ENCODE measurements around the gene NUP210. TPM values are rescaled to one million over a fixed set of nuclear protein-coding genes. Genes with fewer than 3 reads are reported as not detected.

Gene NUP210
- polyA plus RNA-seq, 1 donor, result 8.7 TPM

- DNase-seq (ENCODE audit: low read depth), result no peak
Observed at GRCh38 chr3:13323822-13324221, 96.3 kb downstream of the NUP210 start.

DNA sequence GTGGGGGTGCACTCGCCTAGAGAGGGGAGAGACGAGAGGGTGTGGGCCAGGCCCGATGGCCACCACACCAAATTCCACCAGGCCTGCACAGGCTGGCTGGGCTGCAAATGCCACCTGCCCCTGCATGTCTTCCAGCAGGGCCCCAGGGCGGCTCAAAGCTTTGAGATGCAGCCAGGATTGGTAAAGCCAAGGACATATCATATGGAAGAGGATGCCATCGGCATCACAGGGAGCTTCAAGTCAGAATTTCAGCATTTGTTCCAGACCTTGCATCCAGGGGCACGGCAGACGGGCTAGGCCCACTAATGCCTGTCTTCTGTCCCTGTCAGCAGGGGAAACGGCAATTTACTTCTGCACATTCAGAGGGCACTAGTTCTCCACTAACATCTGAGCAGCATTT, 97.8 kb downstream of the NUP210 start:
- DNase-seq (ENCODE audit: low read depth), result no peak

DNA sequence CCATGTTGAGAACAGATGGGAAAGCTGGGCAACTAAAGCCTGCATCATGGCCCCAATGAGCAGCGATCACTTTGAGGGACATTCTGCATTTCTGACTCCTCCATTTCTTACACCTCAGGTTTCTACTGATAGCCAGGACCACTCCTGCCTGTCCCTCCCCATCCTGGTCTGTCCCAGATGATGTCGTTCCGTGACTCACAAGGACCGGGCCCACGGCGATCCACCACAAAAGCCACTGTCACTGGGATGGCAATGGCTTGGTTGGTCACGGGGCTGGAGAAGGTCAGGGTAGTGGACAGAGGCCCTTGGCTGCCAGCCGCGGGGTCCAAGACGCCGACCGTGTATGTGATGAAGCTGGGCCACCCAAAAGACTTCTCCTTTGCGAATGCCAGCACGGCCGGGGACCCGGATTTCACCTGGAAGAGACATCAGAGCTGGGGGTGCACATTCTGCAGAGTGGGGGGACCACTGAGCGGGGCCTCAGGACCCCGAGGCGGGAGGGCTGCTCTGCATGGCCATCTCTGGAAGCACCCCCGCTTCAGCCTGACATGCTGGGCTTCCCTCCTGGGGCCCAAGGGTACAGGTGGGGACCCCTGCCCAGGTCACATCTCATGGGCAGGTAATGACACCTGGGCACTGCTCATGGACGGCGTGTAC, 100.4 kb downstream of the NUP210 start:
- DNase-seq (ENCODE audit: low read depth), result no peak

DNA sequence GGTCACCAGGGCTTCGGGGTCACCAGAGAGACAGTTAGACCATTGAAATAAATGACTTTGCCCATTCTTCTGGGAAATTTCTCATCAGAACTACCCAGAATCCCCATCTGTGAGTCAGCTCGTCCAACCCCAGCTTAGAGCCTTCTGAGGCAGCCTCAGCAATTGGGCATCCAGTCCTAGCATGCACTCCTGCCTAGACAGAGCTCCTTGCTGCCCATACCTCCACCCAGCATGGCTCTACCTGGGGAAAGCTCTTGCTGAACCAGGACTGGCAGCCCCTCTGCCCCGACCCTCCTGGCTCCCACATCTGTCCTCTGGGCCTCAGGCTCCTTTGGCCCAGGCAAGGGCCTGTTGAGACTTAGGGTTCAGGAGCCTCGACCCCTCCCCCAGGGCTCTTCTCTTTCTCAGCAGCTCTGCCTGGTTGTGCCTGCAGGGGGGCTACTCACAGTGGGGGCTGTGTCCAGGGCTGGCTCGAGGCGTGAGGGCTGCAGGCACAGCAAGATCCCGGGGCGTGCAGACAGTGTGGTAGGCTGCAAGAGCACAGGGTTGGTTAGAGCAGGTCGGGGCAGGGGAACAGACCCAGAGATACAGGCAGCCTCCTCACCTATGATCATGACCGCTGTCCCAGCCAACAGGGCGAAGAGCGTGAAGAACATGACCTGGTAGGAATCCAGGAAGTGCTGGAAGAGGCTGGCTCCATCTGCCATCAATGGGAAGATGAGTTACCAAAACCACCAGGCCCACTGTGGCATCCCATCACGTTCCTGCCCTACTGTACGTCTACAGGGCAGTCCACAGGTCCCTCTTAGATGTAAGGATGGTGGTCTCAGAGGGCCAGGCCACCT, 101.3 kb downstream of the NUP210 start:
- no peak for DNase-seq (ENCODE audit: low read depth)

- DNase-seq (ENCODE audit: low read depth), result no peak
Observed at GRCh38 chr3:13317596-13318320, 102.4 kb downstream of the NUP210 start.

- DNase-seq (ENCODE audit: low read depth), result no peak
Observed at GRCh38 chr3:13316603-13317002, 103.5 kb downstream of the NUP210 start.

- DNase-seq (ENCODE audit: low read depth), result no peak
Observed at GRCh38 chr3:13314877-13315276, 105.2 kb downstream of the NUP210 start.

- no peak for DNase-seq (ENCODE audit: low read depth)
Observed at GRCh38 chr3:13313813-13314212, 106.3 kb downstream of the NUP210 start.

DNA sequence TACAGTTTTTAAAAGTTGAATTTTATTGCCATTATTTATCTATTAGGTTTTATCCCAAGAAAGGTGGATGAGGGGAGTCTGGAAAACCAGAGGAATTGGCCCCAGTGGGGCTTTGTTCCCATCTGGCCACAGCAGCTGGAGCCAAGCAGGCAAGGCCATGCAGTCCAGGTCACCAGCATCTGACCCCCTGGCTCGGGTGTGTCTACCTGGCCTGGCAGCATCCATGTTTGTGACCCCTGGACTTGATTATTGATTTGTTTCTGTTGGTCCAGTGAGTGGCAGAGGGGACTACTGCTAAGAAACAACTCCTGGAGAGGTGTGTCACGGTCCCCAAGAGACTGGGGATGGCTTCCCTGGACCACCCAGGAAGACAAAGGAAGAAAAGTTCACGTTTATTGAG, 111.1 kb downstream of the NUP210 start:
- DNase-seq (ENCODE audit: low read depth), result no peak

- DNase-seq (ENCODE audit: low read depth), result no peak
Observed at GRCh38 chr3:13308380-13308801, 111.7 kb downstream of the NUP210 start.

GRCh38 chr3:13307041-13307440, 113.1 kb downstream of the NUP210 start:
- DNase-seq (ENCODE audit: low read depth), result no peak

DNA sequence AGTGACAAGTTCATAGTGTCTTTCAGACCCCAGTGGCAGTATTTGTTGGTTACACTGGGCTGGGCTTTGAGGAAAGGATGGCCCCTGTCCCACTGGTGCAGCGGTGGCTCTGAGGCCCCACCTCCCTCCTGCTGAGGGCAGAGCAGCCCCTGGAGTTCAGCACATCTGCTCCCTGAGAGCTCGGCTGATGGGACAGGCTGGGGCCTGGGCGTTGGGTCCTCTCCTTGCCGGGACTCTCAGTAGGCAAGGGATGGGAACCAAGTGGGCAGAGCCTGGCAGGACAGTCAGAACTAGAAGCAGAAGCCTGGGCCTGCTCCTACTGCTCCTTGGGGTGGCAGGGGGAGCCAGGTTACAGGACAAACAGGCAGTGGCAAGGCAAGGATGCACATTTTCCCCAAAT, 114.5 kb downstream of the NUP210 start:
- DNase-seq (ENCODE audit: low read depth), result no peak

DNA sequence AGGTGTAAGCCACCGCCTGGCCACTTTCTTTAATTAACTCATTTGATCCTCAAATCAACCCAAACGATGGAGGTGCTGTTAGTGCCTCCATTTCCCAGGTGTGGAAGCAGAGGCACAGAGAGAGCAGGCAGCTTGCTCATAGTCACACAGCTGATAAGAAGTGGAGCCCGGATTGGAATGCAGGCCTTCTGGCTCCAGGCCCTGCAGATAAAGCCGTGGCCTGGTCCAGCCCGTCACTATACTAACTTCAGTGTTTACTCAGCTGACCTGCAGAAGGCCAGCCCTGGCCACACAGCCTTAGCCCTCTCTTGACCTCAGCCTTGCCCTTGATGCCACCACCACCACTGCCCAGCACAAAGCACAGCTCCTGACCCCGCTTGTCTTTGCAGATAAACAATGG, 116.7 kb downstream of the NUP210 start:
- no peak for DNase-seq (ENCODE audit: low read depth)

GRCh38 chr3:13301286-13301987, 118.7 kb downstream of the NUP210 start:
- DNase-seq (ENCODE audit: low read depth), result no peak

GRCh38 chr3:13300546-13301285, 119.4 kb downstream of the NUP210 start:
- no peak for DNase-seq (ENCODE audit: low read depth)

DNA sequence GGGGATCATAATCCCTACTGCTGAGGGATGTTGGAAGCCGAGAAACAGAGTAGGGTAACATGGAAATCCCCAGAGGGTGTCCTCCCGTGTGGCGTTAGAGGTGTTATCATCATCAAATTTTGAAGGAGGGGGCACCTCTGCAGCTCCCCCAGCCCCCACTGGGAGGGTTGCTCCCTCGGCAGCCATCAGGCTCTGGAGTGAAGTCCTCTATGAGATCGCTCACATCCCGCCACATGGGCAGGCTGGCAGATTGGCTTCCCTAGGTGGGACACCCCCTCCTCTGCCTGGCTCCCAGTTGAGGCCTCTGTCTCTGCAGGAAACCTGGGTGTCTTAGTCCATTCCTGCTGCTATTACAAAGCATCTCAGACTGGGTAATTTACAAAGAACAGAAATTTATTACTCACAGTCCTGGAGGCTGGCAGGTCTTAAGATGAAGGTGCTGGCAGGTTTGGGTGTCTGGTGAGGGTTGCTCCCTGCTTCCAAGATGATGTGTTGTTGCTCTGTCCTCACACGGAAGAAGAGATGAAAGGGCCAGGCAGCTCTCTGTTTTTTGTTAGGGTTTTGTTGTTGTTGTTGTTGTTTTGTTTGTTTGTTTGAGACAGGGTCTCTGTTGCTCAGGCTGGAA, 120.5 kb downstream of the NUP210 start:
- no peak for DNase-seq (ENCODE audit: low read depth)

DNA sequence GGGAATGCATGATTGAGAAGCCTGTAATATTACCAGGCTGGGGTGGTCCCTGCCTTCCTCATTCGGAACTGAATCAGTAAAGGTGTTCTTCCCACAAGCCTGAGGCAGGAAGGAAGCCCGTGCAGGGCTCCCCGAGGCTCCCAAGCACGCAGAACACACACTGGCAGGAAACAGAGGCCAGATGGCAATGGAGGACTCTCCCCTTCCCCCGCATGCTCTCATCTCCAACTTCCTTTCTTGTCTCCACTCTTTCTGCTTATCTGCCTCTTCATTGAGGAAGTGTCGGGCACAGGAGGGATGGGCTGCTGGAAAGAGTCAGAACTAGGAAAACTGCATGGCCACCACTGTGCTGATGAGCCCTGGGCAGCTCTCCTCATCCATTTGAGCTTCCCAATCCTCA, 123.5 kb downstream of the NUP210 start:
- DNase-seq (ENCODE audit: low read depth), result no peak

DNA sequence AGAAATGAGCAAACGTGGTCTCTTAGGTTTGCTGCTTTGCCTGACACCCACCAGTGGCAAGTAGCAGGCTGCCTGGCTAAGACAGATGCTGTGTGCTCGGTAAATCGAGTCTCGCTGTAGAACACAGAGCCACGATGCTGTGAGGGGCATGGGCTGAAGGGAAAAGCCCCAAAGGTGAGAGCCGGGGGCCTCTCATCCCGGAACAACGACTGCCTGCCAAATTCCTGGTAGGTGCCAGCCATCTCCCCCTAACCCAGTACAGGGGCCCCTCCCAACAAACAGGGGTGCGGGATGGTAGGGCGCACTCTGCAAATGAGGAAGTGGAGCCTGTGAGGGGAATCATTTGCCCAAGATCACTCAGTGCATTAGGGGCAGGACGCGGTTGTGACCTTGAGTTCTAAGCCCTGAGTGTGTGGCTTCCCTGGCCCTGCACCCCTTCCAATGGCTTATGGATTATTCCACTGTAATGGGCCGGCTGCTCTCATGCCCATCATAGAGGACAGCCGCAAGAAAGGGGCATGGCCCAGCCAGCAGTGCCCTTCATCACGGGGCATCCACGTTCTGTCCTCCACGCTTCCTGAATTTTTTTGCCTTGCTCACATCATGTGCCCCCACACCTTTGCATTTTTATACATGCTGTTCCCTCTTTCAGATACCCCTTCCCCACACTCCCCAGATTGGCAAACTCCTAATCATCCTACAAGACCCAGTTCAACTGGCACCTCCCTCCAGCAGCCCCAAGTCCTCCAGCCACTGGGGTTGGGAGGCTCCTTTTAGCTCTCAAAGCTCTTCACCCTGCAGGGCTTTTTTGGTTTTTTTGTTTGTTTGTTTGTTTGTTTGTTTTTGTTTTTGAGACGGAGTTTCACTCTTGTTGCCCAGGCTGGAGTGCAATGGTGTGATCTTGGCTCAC, 125.4 kb downstream of the NUP210 start:
- no peak for DNase-seq (ENCODE audit: low read depth)

DNA sequence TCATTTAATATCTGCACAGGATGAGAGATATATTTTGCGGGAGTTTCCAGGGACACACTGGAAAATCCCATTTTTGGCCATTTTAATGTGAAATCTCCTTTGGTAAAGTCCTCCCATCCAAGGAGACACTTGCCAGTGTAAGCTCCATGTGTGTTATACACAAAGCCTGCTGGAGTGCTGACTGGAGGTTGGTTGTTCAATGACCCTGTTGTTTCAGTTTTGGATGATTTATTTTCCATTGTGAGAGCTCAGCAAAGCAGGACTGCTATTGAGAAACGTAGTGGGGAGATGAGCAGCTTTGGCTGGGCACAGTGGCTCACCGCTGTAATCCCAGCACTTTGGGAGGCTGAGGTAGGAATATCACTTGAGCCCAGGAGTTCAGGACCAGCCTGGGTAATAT, 127.7 kb downstream of the NUP210 start:
- DNase-seq (ENCODE audit: low read depth), result no peak

- DNase-seq (ENCODE audit: low read depth), result no peak
Observed at GRCh38 chr3:13290941-13291340, 129.2 kb downstream of the NUP210 start.
